ENCODE measurements around the gene RASGRP1.
A peak's percentile ranks its signal among the peaks of the same experiment; 100 is the strongest.

GRCh38 chr15:38440353-38441129 is 124.1 kb downstream of the RASGRP1 start:
- no peak for TF ChIP-seq POLR2A (IDR thresholded peaks at IDR 0.05)
- peak in 1 of 3 donors; percentile 74 for TF ChIP-seq CTCF (IDR thresholded peaks at IDR 0.05)
